EL (cell line): ENCODE measurements around the gene LKAAEAR1.

ENCODE experiments used
- DNase-seq: peaks from one replicate; pipeline ENCODE4 v3.0.0-alpha.2; 2016

The LKAAEAR1 gene

DNA sequence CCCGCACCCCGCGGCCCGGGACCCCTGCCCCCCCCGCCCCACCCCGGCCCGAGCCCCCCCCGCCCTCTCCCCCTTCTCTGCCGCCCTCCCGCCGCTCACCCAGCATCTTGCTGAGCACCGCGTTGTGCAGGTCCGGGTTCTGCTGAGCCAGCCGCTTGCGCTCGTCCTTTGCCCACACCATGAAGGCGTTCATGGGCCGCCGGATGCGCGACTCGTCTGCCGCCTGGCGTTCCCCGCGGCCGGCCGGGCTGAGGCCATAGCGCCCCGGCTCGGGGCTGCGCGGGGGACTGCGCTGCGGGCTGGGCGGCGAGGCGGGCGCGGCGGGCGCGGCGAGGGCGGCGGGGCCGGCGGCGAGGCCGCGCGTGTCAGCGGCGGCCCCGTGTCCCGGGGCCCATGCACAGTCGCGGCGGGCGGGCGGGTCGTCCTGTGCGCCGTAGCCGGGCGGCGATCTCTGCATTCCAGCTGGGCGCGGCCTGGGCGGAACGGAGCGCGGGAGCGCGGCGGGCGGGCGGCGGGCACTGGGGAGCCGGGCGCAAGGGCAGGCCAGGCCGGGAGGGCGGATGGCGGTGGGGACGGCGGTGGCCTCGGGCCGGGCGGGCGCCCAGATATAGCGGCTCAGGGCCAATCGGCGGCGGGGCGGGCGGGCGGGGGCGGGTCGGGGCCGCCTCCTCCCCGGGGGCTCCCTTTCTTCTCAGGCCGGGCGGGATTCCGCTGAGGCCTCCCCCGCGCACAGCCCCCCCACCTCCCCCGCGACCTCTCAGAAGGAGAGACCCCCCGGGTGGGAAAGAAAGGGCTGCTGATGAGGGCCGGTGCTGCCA lies 34.9 kb downstream of the LKAAEAR1 start, which contains the start of gene SOX18:
Gene SOX18 (minus strand): TSS at position 580 of the 818 bp plus-strand sequence. CDS start 123 bp downstream, at position 457.
- DNase-seq, result peak; percentile 54

DNA sequence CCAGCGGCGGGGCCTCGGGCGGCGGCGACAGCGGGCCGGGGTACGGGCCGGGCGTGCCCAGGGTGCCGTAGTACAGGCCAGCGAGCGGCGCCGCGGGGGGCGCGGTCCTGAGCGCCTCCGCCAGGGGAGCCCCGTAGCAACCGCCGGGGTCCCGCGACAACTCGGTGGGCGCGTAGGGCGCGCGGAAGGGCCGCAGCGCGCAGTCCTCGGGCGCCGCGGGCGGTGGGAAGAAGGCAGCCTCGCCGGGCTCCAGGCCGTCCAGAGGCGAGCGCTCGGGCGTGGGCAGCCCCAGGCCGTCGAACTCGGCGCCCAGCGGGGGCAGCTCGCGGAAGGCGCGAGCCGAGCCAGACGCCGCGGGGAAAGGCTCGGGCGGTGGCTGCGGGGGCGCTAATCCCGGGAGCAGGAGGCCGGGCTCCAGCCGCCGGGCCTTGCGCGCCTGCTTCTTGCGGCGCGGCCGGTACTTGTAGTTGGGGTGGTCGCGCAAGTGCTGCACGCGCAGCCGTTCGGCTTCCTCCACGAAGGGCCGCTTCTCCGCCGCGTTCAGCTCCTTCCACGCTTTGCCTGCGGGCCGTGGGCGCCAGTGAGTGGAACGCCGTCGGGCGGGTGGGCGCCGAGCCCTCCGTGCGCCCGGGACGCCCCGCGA lies 35.7 kb downstream of the LKAAEAR1 start:
- DNase-seq, result no peak

DNA sequence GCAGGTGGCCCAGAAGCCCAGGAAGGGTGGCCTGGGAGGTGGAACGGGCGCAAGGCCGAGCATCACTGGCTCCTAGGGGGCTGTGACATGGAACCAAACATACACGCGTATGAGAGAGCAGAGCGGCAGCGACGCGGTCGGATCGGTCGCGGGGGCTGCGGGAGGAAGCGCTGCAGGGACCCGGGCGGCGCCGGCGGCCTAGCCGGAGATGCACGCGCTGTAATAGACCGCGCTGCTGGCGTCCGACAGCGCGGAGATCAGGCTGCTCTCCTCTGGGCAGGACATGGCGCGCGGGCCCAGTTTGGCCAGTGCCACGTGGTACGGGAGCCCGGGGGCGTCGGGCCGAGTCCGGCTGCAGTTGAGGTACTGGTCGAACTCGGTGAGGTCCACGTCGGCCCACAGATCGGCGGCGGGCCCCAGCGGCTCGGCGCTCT lies 36.2 kb downstream of the LKAAEAR1 start:
- no peak for DNase-seq

DNA sequence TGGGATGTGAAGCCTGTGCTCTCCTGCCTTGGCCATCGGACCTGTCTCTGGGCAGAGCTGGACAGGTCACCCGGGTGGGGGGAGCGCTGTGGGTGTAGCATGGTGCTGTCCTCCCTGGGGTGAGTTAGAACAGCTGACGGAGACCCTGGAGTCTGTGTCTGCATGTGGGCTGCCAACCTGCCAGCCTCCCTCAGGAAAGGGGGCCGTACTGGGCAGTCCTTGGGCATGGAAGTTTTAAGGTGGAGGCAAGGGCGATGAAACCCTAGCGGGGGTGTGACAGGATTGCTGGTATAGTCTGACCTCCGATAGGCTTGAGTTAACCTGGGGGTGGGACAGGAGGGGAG lies 37.2 kb downstream of the LKAAEAR1 start:
- DNase-seq, result no peak

DNA sequence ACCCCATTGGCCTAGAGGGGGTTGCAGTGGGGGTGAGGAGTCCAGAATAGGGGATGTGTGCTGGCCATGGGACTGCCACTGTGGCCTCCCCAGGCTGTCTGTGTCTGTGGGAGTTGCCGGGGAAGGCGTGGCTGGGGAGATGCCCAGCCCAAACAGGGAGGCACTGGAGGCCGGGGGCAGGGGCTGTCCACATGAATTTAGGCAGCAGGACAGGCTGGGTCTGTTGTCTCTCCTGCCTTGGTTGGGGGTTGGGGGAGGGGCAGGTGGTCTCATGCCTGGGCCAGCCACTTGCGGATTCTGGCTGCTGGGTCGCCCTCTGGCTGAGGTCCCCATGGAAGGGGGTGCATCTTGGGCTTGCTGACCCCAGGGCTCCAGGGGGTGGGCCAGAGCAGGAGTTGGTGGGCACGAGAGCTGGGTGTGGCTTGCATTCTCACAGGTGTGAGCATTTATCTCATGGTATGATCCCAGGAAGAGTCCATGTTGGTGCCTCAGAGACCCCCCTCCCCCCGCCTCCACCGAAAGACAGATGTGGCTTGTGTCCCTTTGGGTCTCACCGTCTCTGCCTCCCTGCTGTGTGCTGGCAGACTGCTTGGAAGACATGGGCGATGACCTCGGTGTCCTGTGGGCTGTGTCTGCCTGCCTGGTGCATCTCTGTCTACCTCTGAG lies 38.7 kb downstream of the LKAAEAR1 start:
- DNase-seq, result no peak

DNA sequence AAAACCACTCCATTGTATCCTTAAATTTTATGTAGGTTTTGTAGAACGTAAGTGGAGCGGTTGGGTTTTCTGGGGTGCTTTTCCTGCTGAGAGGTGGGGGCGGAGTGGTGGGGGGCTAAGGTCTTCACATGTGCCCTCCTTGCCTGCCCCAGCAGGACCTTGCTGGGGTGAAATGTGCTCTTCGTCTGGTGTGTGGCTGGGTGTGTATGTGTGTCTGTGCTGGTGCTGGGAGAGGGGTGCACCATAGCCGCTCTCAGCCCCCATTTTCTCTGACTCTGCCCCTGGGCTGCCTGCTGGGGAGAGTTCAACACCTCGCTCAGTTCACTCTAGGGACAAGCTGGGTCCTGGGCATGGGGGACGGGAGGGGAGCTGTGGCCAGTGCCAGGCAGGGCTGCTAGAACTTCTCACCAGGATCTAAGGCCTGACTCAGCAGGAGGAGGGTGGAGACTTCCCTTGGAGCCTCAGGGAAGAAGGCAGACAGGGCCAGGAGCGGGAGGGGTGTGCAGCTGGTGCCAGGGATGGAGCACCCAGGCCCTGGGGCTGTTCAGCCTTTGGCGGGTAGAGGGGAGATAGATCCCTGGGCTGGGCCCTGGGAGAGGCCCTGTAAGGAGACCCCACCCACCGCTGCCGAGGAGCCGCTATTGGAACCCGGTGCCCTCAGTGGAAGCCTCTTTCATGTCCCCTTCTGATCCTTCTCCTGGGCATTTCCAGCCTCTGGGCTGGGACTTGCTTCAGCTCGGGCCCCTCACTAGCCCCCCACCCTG lies 39.5 kb downstream of the LKAAEAR1 start:
- DNase-seq, result peak; percentile 71

DNA sequence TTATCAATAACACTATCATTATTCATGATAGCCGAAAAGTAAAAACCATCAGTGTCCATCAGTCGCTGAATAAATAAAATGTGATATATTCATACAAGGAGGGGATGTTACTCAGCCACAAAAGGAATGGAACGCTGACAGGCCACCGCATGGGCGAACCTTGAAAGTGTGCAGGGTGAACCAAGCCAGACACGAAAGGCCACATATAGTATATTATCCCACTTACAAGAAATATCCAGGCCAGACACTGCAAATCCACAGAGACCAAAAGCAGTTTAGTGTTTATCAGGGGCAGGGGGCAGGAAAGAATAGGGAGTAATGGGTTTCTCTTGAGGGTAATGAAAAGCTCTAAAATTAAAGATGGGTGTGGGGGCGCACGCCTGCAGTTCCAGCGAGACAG lies 40.4 kb downstream of the LKAAEAR1 start:
- DNase-seq, result no peak

DNA sequence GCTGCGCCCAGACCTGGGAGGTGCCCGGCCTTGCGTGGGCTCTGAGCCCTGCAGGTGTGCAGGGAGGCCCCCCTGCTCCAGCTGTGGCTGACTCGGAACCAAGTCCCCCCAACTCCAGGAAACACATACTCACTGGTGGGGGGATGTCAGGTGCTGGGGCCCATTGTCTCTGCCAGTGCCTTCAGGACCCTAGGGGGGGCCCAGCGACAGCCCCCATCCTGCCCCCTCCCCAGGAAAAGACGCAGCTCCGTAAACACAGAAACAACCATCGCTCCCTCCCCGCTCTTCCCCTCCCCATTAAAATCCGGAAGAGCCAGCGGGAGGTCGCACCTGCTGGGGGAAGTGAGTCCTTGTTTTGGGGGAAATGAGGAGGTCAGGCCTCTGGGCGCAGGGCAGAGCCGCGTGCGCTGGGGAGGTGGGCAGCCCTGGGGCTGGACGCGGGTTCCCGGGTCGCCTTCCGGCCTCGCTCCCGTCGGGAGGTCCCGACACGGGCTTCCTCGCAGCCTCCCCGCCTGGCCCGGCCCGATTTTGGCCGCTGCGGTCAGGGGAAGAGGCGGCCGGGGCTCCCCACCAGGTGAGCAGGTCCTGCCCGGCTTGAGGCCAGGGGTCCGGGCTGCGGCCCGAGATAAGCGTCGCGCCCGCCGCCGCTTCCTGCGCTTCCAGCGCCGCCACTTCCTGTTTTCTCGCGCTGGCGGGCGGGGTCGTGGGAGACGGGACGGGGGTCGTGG lies 42.0 kb downstream of the LKAAEAR1 start:
- DNase-seq, result no peak

DNA sequence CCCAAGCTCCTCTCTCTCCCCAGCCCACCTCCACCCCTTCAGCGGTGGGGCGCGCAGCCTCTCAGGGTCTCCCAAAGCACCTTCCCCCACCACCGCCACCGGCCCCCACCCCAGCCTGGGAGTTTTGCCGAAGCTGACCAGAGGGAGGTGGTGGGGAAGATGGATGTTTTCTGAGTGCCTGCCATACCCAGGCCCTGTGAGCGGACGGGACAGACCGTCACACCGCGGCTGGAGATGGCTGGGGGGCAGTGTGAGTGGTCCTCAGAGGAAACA lies 42.5 kb downstream of the LKAAEAR1 start:
- DNase-seq, result no peak

DNA sequence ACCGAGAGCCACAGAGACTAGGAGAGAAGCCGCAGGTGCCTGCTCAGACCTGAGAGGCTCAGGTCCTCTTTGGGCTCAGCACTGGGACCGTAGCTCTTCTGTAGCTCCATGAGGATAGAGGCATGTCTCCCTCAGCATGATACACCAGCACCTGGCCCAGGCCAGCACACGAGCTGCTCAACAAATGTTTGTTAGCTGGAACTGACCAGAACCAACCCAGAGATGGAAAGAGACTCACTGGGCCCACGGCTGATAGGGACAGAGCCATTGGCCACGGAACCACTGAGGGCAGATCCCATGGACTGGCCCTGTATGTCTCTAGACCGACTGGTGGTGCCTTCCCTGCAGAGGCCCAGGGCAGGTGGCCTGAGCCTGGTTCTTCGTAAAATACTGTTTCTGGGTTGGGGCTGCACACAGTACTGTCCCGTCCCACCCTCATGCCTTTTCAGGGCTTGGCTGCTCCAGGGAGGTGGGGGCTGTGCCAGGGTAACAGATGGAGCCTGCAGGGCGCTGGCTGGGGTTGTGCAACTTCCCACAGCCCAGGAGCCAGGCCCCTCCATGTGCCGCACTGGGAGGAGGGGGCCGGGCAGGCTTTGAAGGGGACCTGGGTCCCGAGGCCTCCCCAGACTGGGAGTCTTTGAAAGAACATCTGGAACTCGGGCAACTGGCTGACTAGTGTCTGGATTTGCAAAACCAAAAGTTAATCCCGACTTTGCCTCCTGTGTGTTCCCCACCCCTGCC lies 43.0 kb downstream of the LKAAEAR1 start:
- DNase-seq, result no peak

DNA sequence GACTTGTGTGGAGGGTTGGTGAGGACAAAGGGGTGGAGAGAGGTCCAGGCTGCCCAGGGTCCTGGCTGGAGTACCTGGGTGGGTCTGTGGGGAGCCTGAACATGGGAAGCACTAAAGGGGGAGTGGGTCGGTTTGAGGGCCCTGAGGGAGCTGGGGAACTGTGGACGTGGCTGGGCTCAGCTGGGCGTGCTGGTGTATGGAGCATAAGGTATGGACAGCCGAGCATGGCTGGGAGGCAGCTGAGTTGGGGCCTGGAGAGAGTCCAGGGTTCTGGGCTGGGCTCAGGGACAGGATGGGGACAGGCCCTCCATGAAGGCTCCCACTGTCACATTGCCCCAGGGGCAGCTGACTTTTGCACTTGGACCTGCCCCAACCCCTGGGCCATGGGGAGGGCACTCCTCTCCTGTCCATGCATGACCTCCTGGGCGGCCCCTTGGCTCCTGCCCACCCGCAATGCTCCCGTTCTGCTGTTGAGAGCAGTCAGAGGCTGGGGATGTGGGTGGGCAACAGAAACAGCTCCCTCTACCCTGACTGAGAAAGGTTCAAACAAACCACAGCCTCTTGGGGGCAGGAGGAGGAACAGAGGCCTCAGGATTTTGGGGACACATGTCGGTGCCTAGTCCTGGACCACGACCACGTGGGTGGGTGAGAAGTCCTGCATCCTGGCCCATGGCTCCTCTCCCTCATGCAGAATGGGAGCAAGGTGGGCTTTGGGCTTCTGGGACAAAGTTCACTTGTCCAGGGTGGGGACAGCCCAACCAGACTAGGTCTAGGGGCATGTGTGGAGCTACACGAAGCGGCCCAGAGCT lies 43.8 kb downstream of the LKAAEAR1 start:
- no peak for DNase-seq

DNA sequence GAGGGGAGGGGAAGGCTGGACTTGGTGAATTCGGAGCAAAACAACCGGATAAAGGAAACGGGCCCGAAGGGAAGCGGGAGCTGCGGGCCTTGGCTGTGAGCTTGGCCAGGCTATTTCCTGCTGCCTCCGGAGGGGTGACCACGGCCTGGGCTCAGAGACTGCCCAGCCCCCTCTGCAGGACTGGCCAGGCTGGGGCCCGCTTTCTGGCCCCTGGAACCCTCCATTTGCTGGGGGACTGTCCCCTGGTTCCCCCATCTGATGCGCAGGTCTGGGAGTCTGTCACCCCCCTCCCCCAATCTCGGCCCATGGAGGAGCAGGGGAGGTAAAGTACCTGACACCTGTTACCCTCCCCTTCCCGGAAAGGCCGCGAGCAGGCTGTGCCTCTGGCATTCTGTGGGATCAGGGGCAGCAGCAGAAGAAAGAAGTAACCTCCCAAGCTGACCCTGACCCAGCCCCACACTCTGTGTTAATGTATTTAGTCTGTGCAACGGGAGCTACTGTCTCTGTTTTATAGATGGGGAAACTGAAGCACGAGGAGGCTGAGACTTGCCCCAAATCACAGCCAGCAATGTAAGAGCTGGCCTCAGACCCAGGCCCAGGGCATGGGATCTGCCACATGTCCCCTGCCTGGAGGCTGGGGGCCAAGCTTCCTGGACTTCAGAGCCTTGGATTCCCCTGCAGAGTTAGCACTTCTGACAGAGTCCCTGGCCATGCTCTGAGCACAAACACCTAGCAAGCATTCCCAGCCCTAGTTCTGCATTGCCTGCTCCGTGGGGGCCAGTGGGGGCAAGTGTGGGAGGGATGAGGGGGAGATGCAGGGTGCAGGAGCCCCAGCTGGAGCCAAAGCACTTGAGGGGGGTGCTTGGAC lies 44.7 kb downstream of the LKAAEAR1 start:
- no peak for DNase-seq

DNA sequence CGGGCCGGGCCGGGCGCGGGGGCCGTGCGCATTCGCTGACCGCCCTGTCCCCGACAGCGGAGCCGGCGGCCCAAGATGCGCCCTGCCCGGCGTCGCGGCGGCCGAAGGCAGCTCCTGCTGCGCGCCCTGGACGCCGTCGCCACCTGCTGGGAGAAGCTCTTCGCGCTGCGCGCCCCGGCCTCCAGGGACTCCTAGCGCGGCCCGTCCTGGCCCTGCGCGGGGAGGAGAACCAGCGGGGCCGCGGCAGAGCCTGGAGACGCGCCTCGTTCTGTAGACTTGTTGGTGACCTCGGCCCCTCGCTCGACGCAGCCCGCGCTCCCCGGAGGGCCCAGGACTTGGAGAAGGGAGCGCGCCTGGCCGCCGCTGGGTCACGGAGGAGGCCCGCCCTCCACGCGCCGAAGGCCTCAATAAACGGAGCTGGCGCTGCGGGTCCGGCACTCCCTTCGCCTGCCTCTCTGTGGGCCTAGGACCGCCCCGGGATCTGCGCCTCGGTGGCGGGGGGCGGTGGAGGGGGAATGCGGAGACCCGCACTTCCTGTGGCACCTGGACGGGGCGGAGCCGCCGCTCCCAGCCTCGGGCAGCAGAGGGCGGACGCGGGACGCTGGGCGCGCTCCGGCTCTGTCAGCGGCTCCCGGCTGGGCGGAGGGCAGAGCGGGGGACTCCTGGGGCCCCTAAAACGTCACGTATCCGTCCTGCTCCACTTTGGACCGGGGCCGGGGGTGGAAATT lies 45.5 kb downstream of the LKAAEAR1 start:
- DNase-seq, result peak; percentile 76

DNA sequence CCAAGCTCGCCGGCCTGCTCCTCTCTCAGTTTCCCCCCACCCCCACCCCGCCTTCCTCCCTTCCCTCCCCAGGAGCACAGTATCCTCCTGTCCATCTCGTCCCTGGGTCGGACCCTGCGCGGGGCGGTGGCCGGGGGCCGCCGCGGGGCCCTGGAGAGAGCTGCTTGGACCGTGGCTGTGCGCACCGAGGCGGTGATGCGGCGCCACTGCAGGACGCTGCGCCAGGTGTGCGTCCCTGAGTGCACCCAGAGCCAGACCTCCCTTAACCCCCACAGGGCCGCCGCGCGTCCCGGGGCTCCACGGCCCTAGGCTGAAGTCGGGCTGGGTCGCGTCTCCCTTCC lies 46.0 kb downstream of the LKAAEAR1 start:
- no peak for DNase-seq

DNA sequence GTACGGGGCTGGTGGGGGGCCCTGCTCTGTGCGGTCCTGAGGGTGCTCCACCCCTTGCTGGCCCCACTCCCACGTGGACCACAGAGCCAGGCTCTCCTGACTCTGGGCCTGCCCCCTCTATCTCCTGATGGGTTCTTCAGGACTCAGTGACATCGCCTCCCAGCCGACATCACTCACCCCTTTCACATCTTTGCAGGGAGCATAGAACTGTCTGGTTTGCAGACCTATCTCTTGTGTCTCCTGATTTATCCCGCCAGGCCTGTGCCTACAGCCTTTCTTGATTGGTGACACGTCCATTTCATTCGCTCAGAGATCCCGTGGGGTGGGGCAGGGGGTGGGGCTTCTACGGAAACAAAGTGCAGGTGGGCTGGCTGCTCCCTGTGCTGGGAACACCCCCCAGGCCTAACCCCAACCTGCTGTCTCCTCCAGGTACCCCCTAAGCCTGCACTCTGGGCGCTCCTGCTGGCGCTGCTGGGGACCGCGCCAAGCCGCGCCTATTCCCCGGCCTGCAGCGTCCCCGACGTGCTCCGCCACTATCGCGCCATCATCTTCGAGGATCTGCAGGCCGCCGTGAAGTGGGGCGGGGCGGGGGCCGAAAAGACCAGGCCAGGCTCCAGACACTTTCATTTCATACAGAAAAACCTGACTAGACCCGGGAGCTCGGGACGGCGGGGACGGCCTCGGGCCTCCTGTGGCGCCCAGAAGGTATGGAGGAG lies 46.5 kb downstream of the LKAAEAR1 start:
- no peak for DNase-seq

DNA sequence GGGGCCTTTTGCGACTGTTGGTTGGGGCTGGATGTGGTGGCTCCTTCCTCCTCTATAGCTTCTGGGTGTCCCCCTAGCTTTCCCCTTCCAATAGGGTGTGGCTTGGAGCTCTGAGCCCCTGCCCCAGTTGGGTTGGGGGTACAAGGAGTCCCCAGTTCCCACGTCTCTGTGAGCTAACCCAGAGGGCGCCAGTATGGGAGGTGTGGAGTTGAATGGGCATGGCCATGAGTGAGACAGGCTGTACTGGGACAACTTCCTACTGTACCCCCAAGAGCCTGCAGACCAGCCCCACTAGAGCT lies 47.0 kb downstream of the LKAAEAR1 start:
- no peak for DNase-seq

DNA sequence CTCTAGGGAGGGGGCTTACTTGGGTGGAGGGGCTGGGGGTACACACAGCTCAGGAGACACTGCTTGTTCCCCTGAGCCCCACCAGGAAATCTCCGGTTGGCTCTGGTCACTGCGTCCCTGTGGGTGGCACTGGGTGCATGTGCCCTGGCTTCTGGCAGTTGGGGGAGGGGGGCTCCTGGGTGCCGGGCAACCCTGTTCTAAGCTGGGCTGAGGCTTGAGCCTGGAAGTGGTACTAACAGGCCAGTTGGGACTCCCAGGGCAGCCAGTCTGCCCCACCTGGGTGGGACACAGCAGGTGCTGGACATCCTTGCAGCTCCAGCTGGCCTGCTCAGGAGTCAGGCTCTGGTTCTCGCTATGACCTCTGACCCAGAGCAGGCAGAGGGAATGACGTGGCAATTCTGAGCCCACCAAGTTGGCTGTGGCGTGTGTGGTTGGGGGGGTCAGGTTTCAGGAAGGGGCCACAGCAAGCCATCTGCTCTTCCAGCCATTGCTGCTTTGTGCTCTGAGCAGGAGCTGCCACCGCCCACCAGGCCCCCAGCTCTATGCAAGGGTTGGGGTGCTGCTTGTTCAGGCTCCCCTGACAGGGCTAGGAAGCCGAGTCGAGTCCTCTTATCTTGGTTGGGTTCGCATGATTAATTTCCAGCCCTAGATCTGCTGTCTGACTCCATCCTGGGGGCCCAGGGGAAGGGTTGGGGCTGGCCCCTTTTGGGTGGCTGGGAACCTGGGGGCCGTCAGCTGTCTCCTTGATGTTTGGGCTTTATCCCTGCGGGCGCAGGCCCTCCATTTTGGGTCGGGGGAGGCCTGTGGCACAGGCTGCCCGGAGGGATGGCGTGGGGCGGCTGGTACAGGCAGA lies 47.6 kb downstream of the LKAAEAR1 start:
- no peak for DNase-seq

DNA sequence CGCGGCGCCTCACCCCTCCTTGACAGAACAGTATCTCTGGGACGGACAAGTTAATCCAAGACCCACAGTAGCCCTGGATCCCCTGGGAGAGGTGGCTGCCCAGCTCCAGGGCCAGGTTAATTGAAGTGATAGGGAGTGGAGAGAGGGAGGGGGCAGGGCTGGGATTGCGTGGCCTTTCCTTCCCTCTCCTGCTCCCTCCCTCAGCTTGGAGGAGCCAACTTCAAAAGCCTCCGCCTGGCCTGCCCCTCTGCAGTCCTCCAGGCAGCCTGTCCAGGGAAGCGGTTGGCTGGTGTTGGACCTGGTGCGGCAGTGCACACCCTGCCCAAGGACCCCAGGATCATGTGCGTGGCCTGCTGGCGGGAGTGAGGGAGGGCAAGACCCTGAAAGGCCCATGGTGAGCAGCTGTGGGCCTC lies 48.3 kb downstream of the LKAAEAR1 start, which contains the start of gene C20orf204:
Gene C20orf204 (plus strand): TSS at position 250 of the 413 bp plus-strand sequence. CDS start 142 bp downstream, at position 392.
- no peak for DNase-seq
